Glutamatergic neuron (in vitro differentiated cells): ENCODE data around the gene WDR74. TPM values are rescaled to one million over a fixed set of nuclear protein-coding genes. Genes with fewer than 3 reads are reported as not detected.

Experiments
- DNase-seq: peaks from one replicate; pipeline ENCODE4 v3.0.0; 2022
- H3K27ac Mint-ChIP-seq: one replicate; pipeline ENCODE4 v1.8.0; 2020; ENCODE audit warnings: mild to moderate bottlenecking, mixed read lengths, inconsistent platforms; ENCODE audit not compliant: unreplicated experiment
- H3K27me3 Mint-ChIP-seq: one replicate; pipeline ENCODE4 v1.8.0; 2020; ENCODE audit warnings: mild to moderate bottlenecking, moderate library complexity, mixed read lengths, inconsistent platforms; ENCODE audit not compliant: unreplicated experiment
- H3K36me3 Mint-ChIP-seq: one replicate; pipeline ENCODE4 v1.8.0; 2020; ENCODE audit warnings: mild to moderate bottlenecking, mixed read lengths, inconsistent platforms; ENCODE audit not compliant: unreplicated experiment
- H3K4me1 Mint-ChIP-seq: one replicate; pipeline ENCODE4 v1.8.0; 2020; ENCODE audit warnings: mild to moderate bottlenecking, low read depth, mixed read lengths, inconsistent platforms; ENCODE audit not compliant: unreplicated experiment
- H3K4me3 Mint-ChIP-seq: one replicate; pipeline ENCODE4 v1.8.0; 2020; ENCODE audit warnings: mild to moderate bottlenecking, mixed read lengths, inconsistent platforms; ENCODE audit not compliant: unreplicated experiment
- H3K9me3 Mint-ChIP-seq: one replicate; pipeline ENCODE4 v1.8.0; 2020; ENCODE audit warnings: mild to moderate bottlenecking, moderate library complexity, mixed read lengths, inconsistent platforms; ENCODE audit not compliant: unreplicated experiment
- CTCF ChIP-seq: fragments of 200-600 bp; sonication (generic); IDR thresholded peaks from one replicate; pipeline ENCODE4 v1.5.0; 2021; ENCODE audit not compliant: partially characterized antibody, unreplicated experiment
- total RNA-seq: library from RNA; stranded (reverse); fragmentation: NEBNext Ultra II Directional; extraction: Animal tissue kit (Norgen Biotek cat#: 25700); gene quantifications from one replicate; pipeline ENCODE4 v1.2.1, GENCODE V29; 2021; ENCODE audit not compliant: unreplicated experiment

Gene WDR74
- total RNA-seq, 1 donor from 2014 or later, result 69.0 TPM

GRCh38 chr11:62854013-62854824, 14.8 kb upstream of the WDR74 start:
- no peak for TF ChIP-seq CTCF
- DNase-seq, result no peak
- Mint-ChIP-seq H3K36me3 (peaks cover 3% of the 10 kb centered on the region), H3K27me3 (peaks cover 16% of the 10 kb centered on the region), H3K4me1 (peaks cover 24% of the 10 kb centered on the region), H3K9me3 (peaks cover 19% of the 10 kb centered on the region), H3K4me3 (peak overlapping the region; percentile 94), H3K27ac (peak overlapping the region; percentile 99)

GRCh38 chr11:62853279-62853965, 14.0 kb upstream of the WDR74 start:
- peak overlapping the region; percentile 94 for H3K4me3 Mint-ChIP-seq
- H3K36me3 Mint-ChIP-seq, result peaks cover 3% of the 10 kb centered on the region
- peak overlapping the region; percentile 99 for H3K27ac Mint-ChIP-seq
- no peak for TF ChIP-seq CTCF
- H3K27me3 Mint-ChIP-seq, result peaks cover 16% of the 10 kb centered on the region
- H3K9me3 Mint-ChIP-seq, result peaks cover 19% of the 10 kb centered on the region
- DNase-seq, result no peak
- peaks cover 20% of the 10 kb centered on the region for H3K4me1 Mint-ChIP-seq

GRCh38 chr11:62852523-62853188, 13.3 kb upstream of the WDR74 start:
- Mint-ChIP-seq H3K9me3 (peaks cover 17% of the 10 kb centered on the region), H3K27ac (no peak overlapping the region), H3K4me3 (peak overlapping the region; percentile 28), H3K27me3 (peaks cover 14% of the 10 kb centered on the region), H3K36me3 (peaks cover 3% of the 10 kb centered on the region), H3K4me1 (peaks cover 12% of the 10 kb centered on the region)
- TF ChIP-seq CTCF, result no peak
- DNase-seq, result no peak

- peaks cover 11% of the 10 kb centered on the region for H3K4me1 Mint-ChIP-seq
- H3K36me3 Mint-ChIP-seq, result peaks cover 3% of the 10 kb centered on the region
- TF ChIP-seq CTCF, result no peak
- H3K27ac Mint-ChIP-seq, result no peak overlapping the region
- H3K27me3 Mint-ChIP-seq, result peaks cover 13% of the 10 kb centered on the region
- peak overlapping the region; percentile 5 for H3K4me3 Mint-ChIP-seq
- peaks cover 17% of the 10 kb centered on the region for H3K9me3 Mint-ChIP-seq
- DNase-seq, result no peak
Observed at GRCh38 chr11:62851807-62852522, 12.6 kb upstream of the WDR74 start.
